ENCODE data around the gene S100PBP. TPM values are rescaled to one million over a fixed set of nuclear protein-coding genes. Genes with fewer than 3 reads are reported as not detected.

S100PBP gene
- total RNA-seq: 10 to 100 TPM; 14.9 to 24.1 (median 18.6) TPM

GRCh38 chr1:32817159-32817814, at the start of gene S100PBP, which contains the start of gene YARS1:
Gene S100PBP, plus strand, starts transcription at chr1:32817653. Its CDS starts 8,447 bp downstream, at chr1:32826100.
Gene YARS1, minus strand, starts transcription at chr1:32817358. Its CDS starts 114 bp downstream, at chr1:32817244.
- TF ChIP-seq POLR2AphosphoS5 (IDR thresholded peaks at IDR 0.05) (peak; percentile 93 to 99), EP300 (IDR thresholded peaks at IDR 0.05) (no peak), POLR2A (IDR thresholded peaks at IDR 0.05; ENCODE audit: low read depth) (peak; percentile 91)
- TF ChIP-seq, protein P1, sequence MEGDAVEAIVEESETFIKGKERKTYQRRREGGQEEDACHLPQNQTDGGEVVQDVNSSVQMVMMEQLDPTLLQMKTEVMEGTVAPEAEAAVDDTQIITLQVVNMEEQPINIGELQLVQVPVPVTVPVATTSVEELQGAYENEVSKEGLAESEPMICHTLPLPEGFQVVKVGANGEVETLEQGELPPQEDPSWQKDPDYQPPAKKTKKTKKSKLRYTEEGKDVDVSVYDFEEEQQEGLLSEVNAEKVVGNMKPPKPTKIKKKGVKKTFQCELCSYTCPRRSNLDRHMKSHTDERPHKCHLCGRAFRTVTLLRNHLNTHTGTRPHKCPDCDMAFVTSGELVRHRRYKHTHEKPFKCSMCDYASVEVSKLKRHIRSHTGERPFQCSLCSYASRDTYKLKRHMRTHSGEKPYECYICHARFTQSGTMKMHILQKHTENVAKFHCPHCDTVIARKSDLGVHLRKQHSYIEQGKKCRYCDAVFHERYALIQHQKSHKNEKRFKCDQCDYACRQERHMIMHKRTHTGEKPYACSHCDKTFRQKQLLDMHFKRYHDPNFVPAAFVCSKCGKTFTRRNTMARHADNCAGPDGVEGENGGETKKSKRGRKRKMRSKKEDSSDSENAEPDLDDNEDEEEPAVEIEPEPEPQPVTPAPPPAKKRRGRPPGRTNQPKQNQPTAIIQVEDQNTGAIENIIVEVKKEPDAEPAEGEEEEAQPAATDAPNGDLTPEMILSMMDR (IDR thresholded peaks at IDR 0.05): peak in 2 of 3 experiments; percentile 19 to 37
- H3K27me3 ChIP-seq: no peaks in the 10 kb centered on the region
- DNase-seq (ENCODE audit: extremely low spot score): peak; percentile 100
- H3K9me3 ChIP-seq: no peaks in the 10 kb centered on the region
- H3K4me3 ChIP-seq: peak within 1 kb of the TSS; percentile 80 to 97 (median 90)
- H3K4me1 ChIP-seq: peaks cover 29 to 73% (median 63%) of the 10 kb centered on the region in 4 donors
- intact Hi-C loops (cut with DNase I): no loop called here
- peak within 1 kb of the TSS; percentile 93 to 100 (median 98) for H3K27ac ChIP-seq (replicated peaks in 1 of 4)
- H3K36me3 ChIP-seq: no peaks in the 10 kb centered on the region
- under 1% methylated on average over 39 of the region's 55 CpGs for WGBS

DNA sequence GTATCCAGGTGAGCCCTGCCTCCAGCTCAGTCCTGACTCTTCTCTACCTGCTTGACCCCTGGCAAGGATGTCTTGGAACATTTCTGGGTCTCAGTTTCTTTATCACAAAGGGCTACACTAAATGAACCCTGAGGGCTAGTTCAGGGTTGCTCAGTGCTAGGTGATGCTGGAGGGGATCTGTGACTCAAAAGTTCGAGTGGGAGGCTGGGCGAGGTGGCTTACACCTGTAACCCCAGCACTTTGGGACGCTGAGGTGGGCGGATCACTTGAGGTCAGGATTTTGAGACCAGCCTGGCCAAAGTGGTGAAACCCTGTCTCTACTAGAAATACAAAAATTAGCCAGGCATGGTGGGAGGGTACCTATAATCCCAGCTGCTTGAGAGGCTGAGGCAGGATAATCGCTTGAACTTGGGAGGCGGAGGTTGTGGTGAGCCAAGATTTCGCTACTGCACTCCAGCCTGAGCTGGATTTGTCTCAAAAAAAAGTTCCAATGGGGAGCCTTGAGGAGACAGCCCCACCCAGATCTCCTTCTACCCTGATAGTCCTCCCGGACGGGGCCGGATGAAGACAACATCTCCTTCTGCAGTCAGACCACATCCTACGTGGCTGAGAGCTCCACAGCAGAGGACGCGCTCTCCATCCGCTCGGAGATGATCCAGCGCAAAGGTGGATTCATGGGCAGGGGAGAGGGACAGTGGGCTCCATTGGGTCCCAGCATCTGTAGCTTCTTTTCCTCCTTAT, 49.2 kb upstream of the S100PBP start:
- WGBS: 71% methylated on average over 14 of the region's 16 CpGs
- TF ChIP-seq POLR2AphosphoS5 (IDR thresholded peaks at IDR 0.05) (no peak), POLR2A (IDR thresholded peaks at IDR 0.05; ENCODE audit: low read depth) (no peak), EP300 (IDR thresholded peaks at IDR 0.05) (no peak)
- TF ChIP-seq, protein P1 (IDR thresholded peaks at IDR 0.05): no peak
- Histone ChIP-seq H3K27me3 (no peaks in the 10 kb centered on the region), H3K27ac (replicated peaks in 1 of 4) (peak overlapping the region; percentile 52 to 72 (median 63)), H3K9me3 (no peaks in the 10 kb centered on the region), H3K4me3 (no peak overlapping the region), H3K4me1 (peaks cover 18 to 79% (median 57%) of the 10 kb centered on the region in 4 donors), H3K36me3 (peaks cover 0 to 43% (median 24%) of the 10 kb centered on the region in 4 donors)
- DNase-seq (ENCODE audit: extremely low spot score): no peak
- intact Hi-C loops (cut with DNase I): no loop called here

DNA sequence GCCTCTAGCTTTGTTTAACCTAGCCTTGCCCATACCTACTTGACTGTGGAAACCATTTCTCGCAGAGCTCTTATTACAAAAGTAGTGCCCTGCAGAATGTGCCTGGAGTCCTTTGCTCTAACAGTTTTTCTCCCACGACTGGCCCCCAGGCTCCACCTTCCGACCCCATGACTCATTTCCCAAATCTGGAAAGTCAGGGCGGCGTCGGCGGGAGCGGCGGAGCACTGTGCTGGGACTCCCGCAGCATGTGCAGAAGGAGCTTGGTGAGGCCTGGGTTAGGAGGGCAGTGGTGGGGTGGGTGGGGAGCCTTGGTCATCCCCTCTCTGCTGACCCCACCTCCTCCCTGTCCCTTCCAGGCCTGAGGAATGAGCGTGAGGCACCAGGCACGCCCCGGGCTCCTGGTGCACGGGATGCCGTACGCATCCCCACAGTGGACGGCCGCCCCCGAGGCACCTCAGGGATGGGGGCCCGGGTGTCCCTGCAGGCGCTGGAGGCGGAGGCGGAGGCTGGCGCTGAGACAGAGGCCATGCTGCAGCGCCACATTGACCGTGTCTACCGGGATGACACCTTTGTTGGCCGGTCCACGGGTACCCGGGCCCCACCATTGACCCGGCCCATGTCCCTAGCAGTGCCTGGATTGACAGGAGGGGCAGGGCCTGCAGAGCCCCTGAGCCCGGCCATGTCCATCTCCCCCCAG, 47.8 kb upstream of the S100PBP start:
- TF ChIP-seq POLR2AphosphoS5 (IDR thresholded peaks at IDR 0.05) (no peak), POLR2A (IDR thresholded peaks at IDR 0.05; ENCODE audit: low read depth) (no peak), EP300 (IDR thresholded peaks at IDR 0.05) (no peak)
- TF ChIP-seq, protein P1 (IDR thresholded peaks at IDR 0.05): no peak
- Histone ChIP-seq H3K27ac (replicated peaks in 1 of 4) (peak overlapping the region in 1 of 4 donors; percentile 31), H3K9me3 (no peaks in the 10 kb centered on the region), H3K36me3 (peaks cover 0 to 53% (median 37%) of the 10 kb centered on the region in 4 donors), H3K4me1 (peaks cover 18 to 68% (median 54%) of the 10 kb centered on the region in 4 donors), H3K4me3 (no peak overlapping the region), H3K27me3 (no peaks in the 10 kb centered on the region)
- intact Hi-C loops (cut with DNase I): loop anchor here (10.0 kb wide), 1 partner anchor 255 kb away; no protein-coding TSS in a partner anchor
- DNase-seq (ENCODE audit: extremely low spot score): no peak
- WGBS: 84% methylated on average over 28 of the region's 32 CpGs

GRCh38 chr1:32770221-32770731, 47.2 kb upstream of the S100PBP start:
- Histone ChIP-seq H3K4me1 (peaks cover 18 to 67% (median 51%) of the 10 kb centered on the region in 4 donors), H3K27ac (replicated peaks in 1 of 4) (no peak overlapping the region), H3K36me3 (peaks cover 0 to 59% (median 43%) of the 10 kb centered on the region in 4 donors), H3K4me3 (no peak overlapping the region), H3K27me3 (no peaks in the 10 kb centered on the region), H3K9me3 (no peaks in the 10 kb centered on the region)
- no peak for DNase-seq (ENCODE audit: extremely low spot score)
- intact Hi-C loops (cut with DNase I): loop anchor here (10.0 kb wide), 1 partner anchor 255 kb away; no protein-coding TSS in a partner anchor
- 91% methylated on average over 18 of the region's 25 CpGs for WGBS
- no peak for TF ChIP-seq POLR2AphosphoS5 (IDR thresholded peaks at IDR 0.05)
- TF ChIP-seq, protein P1 (IDR thresholded peaks at IDR 0.05): no peak
- no peak for TF ChIP-seq POLR2A (IDR thresholded peaks at IDR 0.05; ENCODE audit: low read depth)
- TF ChIP-seq EP300 (IDR thresholded peaks at IDR 0.05): no peak

All from esophagus muscularis mucosa (tissue), 4 donors.